ENCODE results near the gene CYP3A4. TPM values are rescaled to one million over a fixed set of nuclear protein-coding genes. Genes with fewer than 3 reads are reported as not detected.

CYP3A4 gene
- polyA plus RNA-seq, 6 donors from 2014 or later: not detected

DNA sequence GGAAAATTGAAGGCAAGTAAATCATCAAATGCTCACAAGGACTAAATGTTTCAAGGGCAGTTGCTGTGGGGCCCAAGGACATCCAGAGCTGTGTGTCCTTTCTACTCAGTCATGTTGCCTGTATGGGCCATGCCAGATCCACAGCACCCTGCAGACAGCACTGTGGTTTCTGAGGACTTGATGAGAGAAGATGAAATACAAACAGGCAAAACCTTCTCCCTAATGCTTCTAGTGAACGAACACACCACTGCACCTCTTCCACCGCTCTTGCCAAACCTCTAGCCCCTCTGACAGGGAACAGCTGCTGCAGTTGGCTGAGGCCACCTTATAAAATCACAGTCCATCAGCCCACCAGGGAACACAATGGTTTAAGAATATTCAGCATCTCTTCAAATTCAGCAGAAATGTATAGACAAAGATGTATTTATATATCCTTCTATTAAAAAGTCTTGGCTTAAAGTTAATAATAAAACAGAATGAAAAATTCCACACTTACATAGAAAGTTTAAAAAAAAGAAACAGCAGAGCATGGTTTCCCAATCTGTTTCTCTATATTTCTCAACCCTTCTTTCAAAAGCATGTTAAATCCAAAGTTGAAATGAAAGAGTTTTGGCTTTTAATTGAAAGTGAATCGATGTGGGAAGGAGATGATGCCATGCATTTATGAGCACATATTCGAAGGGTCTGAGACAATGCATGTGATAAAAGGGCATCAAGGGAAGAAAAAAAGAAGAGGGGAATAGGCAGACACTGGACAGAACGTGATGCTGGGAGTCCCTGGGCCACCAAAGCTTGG lies 63.0 kb downstream of the CYP3A4 start:
- DNase-seq: no peak
- Mint-ChIP-seq H3K27ac (no peak overlapping the region), H3K36me3 (peaks cover 0 to 15% of the 10 kb centered on the region in 2 donors), H3K4me1 (no peaks in the 10 kb centered on the region), H3K27me3 (peaks cover 16 to 22% (median 19%) of the 10 kb centered on the region in 3 donors), H3K9me3 (peaks cover 0 to 4% (median 0%) of the 10 kb centered on the region in 7 donors), H3K4me3 (peak overlapping the region in 1 of 8 donors; percentile 26)
- no peak for ATAC-seq (ENCODE audit: low read depth in 2 of 2)

DNA sequence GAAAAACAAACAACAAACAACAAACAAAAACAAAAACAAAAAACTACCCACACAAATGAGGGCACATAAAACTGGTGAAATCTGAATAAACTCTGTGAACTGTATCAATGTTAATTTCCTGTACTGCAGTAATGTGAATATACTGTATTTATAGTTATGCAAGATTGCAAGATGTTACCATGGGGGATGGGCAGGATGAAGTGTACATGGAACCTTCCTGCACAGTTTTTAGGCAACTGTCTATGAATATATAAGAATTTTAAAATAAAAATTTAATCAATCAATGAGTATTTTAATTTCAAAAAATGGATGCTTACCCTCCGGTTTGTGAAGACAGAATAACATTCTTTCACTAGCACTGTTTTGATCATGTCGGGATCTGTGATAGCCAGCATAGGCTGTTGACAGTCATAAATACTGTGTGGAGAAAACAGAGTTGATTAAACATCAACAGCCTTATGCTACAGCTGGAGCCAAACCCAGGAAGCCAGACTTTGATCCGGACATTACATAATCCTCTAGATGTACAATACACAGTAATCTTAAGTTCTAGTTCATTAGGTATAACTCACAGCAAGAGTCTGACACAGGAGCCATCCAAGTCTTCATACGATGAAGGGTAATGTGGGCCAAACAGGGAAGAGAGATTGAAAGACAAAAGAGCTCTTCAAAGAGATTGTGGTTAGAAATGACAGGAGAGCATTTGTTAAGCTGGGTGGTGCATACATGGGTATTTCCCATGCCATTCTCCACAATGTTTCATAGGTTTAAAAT lies 63.8 kb downstream of the CYP3A4 start:
- H3K4me3 Mint-ChIP-seq: no peak overlapping the region
- no peak for DNase-seq
- no peak for ATAC-seq (ENCODE audit: low read depth in 2 of 2)
- H3K4me1 Mint-ChIP-seq: no peaks in the 10 kb centered on the region
- H3K27ac Mint-ChIP-seq: no peak overlapping the region
- H3K27me3 Mint-ChIP-seq: peaks cover 16 to 22% (median 19%) of the 10 kb centered on the region in 3 donors
- H3K36me3 Mint-ChIP-seq: peaks cover 5 to 15% of the 10 kb centered on the region in 2 donors
- H3K9me3 Mint-ChIP-seq: peaks cover 0 to 5% (median 0%) of the 10 kb centered on the region in 7 donors

DNA sequence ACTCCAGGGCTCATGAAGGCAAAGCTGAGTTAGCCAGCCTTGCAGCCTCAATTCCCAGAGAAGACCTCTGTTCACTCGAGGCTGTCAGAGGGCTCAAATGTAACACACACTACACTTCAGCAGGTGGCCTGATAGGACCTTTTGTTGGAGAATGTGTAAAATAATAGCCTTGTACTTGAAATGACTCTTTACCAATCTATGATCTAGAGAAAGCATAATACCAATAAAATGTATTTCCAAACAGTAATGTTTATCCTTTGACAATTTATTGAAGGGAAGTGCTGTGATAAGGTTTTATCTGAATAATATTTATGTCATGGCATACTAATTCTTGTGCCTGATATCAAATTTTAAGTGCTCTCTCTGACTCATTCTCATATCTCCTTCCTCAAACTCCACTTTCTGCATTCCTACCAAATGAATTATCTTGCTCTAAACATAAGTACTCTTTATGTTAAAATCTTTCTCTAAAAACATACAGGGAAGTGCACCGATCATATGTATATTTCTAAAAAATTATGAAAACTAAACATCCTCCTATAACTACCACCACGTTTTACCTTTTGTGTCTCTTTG lies 69.9 kb downstream of the CYP3A4 start:
- Mint-ChIP-seq H3K27me3 (peaks cover 0 to 11% (median 3%) of the 10 kb centered on the region in 3 donors), H3K9me3 (peaks cover 0 to 19% (median 7%) of the 10 kb centered on the region in 7 donors), H3K4me1 (no peaks in the 10 kb centered on the region), H3K36me3 (peaks cover 0 to 16% of the 10 kb centered on the region in 2 donors), H3K4me3 (no peak overlapping the region), H3K27ac (no peak overlapping the region)
- no peak for ATAC-seq (ENCODE audit: low read depth in 2 of 2)
- DNase-seq: no peak

GRCh38 chr7:99709838-99710578 lies 74.0 kb downstream of the CYP3A4 start:
- Mint-ChIP-seq H3K27me3 (peaks cover 0 to 7% (median 3%) of the 10 kb centered on the region in 3 donors), H3K27ac (no peak overlapping the region), H3K36me3 (peaks cover 22 to 43% of the 10 kb centered on the region in 2 donors), H3K4me1 (no peaks in the 10 kb centered on the region), H3K4me3 (no peak overlapping the region), H3K9me3 (peaks cover 6 to 53% (median 33%) of the 10 kb centered on the region in 7 donors)
- ATAC-seq (ENCODE audit: low read depth in 2 of 2): no peak
- DNase-seq: no peak

DNA sequence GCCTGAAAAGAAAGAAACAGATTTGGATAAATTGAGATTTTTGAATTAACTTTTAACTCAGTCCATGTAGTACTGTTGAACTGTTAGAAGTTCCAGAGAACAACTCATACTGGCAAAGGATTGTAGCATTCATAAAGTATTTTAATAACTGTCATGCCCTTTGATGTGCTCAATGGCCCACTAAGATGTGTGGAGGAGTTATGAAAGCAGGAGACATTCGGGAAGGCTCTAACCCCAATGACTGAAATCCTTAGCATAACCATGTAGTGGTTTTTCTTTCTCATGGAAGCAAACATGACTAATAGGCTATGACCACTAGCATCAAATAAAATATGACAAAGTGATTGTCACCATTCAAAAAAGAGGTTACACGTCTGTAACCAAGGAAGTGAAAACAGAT lies 74.7 kb downstream of the CYP3A4 start:
- Mint-ChIP-seq H3K4me1 (no peaks in the 10 kb centered on the region), H3K36me3 (peaks cover 22 to 37% of the 10 kb centered on the region in 2 donors), H3K27me3 (peaks cover 0 to 7% (median 1%) of the 10 kb centered on the region in 3 donors), H3K4me3 (no peak overlapping the region), H3K9me3 (peaks cover 6 to 49% (median 29%) of the 10 kb centered on the region in 7 donors), H3K27ac (no peak overlapping the region)
- DNase-seq: no peak
- no peak for ATAC-seq (ENCODE audit: low read depth in 2 of 2)

DNA sequence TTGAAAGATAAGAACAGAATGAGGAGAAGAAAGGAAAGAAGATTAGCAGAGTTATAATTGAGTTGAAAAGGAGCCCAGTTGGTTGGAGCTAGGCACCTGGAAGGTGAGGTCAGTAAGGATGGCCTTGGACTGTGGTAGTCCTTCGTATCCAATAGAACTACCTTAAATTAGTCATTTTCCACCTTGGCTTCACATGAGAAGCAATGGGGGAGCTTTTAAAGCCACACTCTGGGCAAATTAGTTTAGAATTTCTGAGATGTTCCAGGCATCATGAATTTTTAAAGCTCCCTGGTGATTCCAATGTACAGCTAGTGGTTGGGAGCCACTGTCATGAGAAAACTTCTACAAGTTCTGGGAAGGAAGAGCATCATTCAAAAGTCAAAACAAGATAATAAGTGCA lies 76.9 kb downstream of the CYP3A4 start:
- peaks cover 6 to 62% (median 29%) of the 10 kb centered on the region in 7 donors for H3K9me3 Mint-ChIP-seq
- H3K27me3 Mint-ChIP-seq: peaks cover 0 to 6% (median 4%) of the 10 kb centered on the region in 3 donors
- no peak overlapping the region for H3K4me3 Mint-ChIP-seq
- no peaks in the 10 kb centered on the region for H3K4me1 Mint-ChIP-seq
- peaks cover 22 to 47% of the 10 kb centered on the region in 2 donors for H3K36me3 Mint-ChIP-seq
- ATAC-seq (ENCODE audit: low read depth in 2 of 2) (no peak), DNase-seq (no peak)
- H3K27ac Mint-ChIP-seq: no peak overlapping the region

Other genes starting within 250 kb of the CYP3A4 start
- 1 to 10 TPM; 3.5 to 6.4 (median 5.3) TPM for gene FAM200A, start 232.1 kb downstream of the CYP3A4 start, polyA plus RNA-seq (ENCODE audit: low read depth in 6 of 6)
- 10 to 100 TPM; 55.4 to 90.0 (median 68.5) TPM for gene ZNF655, start 225.5 kb downstream of the CYP3A4 start, polyA plus RNA-seq (ENCODE audit: low read depth in 6 of 6)
- gene TMEM225B, start 185.9 kb downstream of the CYP3A4 start, polyA plus RNA-seq (ENCODE audit: low read depth in 6 of 6): 1 to 10 TPM in 5 of 6 donors, not detected in 1; 1.1 to 2.7 (median 1.3) TPM
- 10 to 100 TPM in 5 of 6 donors, 1 to 10 TPM in 1; 8.8 to 19.0 (median 12.1) TPM for gene ZSCAN25, start 167.2 kb downstream of the CYP3A4 start, polyA plus RNA-seq (ENCODE audit: low read depth in 6 of 6)
- under 1 TPM in 2 of 6 donors, not detected in 4; 0.40 to 0.52 TPM for gene CYP3A5, start 104.2 kb downstream of the CYP3A4 start, polyA plus RNA-seq (ENCODE audit: low read depth in 6 of 6)
- not detected for gene CYP3A7, start 49.0 kb downstream of the CYP3A4 start, polyA plus RNA-seq (ENCODE audit: low read depth in 6 of 6)
- gene CYP3A43, start 43.8 kb upstream of the CYP3A4 start, polyA plus RNA-seq (ENCODE audit: low read depth in 6 of 6): not detected
- not detected for gene OR2AE1, start 92.8 kb upstream of the CYP3A4 start, polyA plus RNA-seq (ENCODE audit: low read depth in 6 of 6)
- gene TRIM4, start 135.3 kb upstream of the CYP3A4 start, polyA plus RNA-seq (ENCODE audit: low read depth in 6 of 6): 10 to 100 TPM; 12.6 to 39.2 (median 23.1) TPM
- gene GJC3, start 145.4 kb upstream of the CYP3A4 start, polyA plus RNA-seq (ENCODE audit: low read depth in 6 of 6): not detected
- not detected for gene AZGP1, start 191.8 kb upstream of the CYP3A4 start, polyA plus RNA-seq (ENCODE audit: low read depth in 6 of 6)
- 10 to 100 TPM; 14.7 to 54.3 (median 36.7) TPM for gene ZKSCAN1, start 231.4 kb upstream of the CYP3A4 start, polyA plus RNA-seq (ENCODE audit: low read depth in 6 of 6)